HG02588 (cell line): ENCODE measurements around the gene BCOR.

Experiments used
- ATAC-seq: cut with Tn5 transposase; IDR thresholded peaks from one replicate; pipeline ENCODE4 v1.9.1; 2021; ENCODE audit warnings: mild to moderate bottlenecking, moderate library complexity; ENCODE audit not compliant: unreplicated experiment

The BCOR gene

GRCh38 chrX:40097504-40098263 is at the start of gene BCOR:
Gene BCOR (minus strand): TSS chrX:40097958. CDS start chrX:40077929, 20,029 bp downstream.
- ATAC-seq: peak; percentile 28

- no peak for ATAC-seq
Observed at GRCh38 chrX:40147126-40147952, 49.6 kb upstream of the BCOR start.

- no peak for ATAC-seq
Observed at GRCh38 chrX:40146262-40147125, 48.7 kb upstream of the BCOR start.

- ATAC-seq: no peak
Observed at GRCh38 chrX:40145923-40146261, 48.1 kb upstream of the BCOR start.

- no peak for ATAC-seq
Observed at GRCh38 chrX:40145001-40145922, 47.5 kb upstream of the BCOR start.

- no peak for ATAC-seq
Observed at GRCh38 chrX:40144576-40144975, 46.8 kb upstream of the BCOR start.

GRCh38 chrX:40143987-40144386 is 46.2 kb upstream of the BCOR start:
- no peak for ATAC-seq

GRCh38 chrX:40143001-40143400 is 45.2 kb upstream of the BCOR start:
- ATAC-seq: no peak

- ATAC-seq: no peak
Observed at GRCh38 chrX:40142417-40142816, 44.7 kb upstream of the BCOR start.

GRCh38 chrX:40140706-40141499 is 43.1 kb upstream of the BCOR start:
- ATAC-seq: no peak

- no peak for ATAC-seq
Observed at GRCh38 chrX:40132751-40133150, 35.0 kb upstream of the BCOR start.

GRCh38 chrX:40131654-40132337 is 34.0 kb upstream of the BCOR start:
- no peak for ATAC-seq

- ATAC-seq: no peak
Observed at GRCh38 chrX:40130207-40130606, 32.4 kb upstream of the BCOR start.

GRCh38 chrX:40127052-40127451 is 29.3 kb upstream of the BCOR start:
- ATAC-seq: no peak

GRCh38 chrX:40122487-40122886 is 24.7 kb upstream of the BCOR start:
- ATAC-seq: no peak

- ATAC-seq: no peak
Observed at GRCh38 chrX:40121618-40122017, 23.9 kb upstream of the BCOR start.

GRCh38 chrX:40120838-40121580 is 23.3 kb upstream of the BCOR start:
- ATAC-seq: no peak

- no peak for ATAC-seq
Observed at GRCh38 chrX:40117715-40118285, 20.0 kb upstream of the BCOR start.
